Stomach (tissue), 9 donors: ENCODE measurements around the gene ELMO1. TPM values are rescaled to one million over a fixed set of nuclear protein-coding genes. Genes with fewer than 3 reads are reported as not detected.

Experiments
- DNase-seq, 2 donors: peaks; one replicate each; pipeline versions ENCODE4 v3.0.0 to v3.0.0-alpha.2; 2013 to 2019
- H3K27ac ChIP-seq, 5 donors: fragments of 200-600 bp in 4 of 5; sonication (generic) in 4 of 5; one replicate each; pipeline ENCODE4 v1.5.1; 2013 to 2019; ENCODE audit warnings: mild to moderate bottlenecking in 1 of 5, moderate library complexity in 1 of 5
- H3K27me3 ChIP-seq, 3 donors: fragments of 200-600 bp; sonication (generic); one replicate each; pipeline ENCODE4 v1.5.1; 2017 to 2019; ENCODE audit warnings: mixed run types in 1 of 3
- H3K36me3 ChIP-seq, 4 donors: fragments of 200-600 bp; sonication (generic); 1 replicate in 3 of 4; 2 replicates in 1 of 4; pipeline ENCODE4 v1.5.1; 2016 to 2019
- H3K4me1 ChIP-seq, 4 donors: fragments of 200-600 bp; sonication (generic); one replicate each; pipeline ENCODE4 v1.5.1; 2016 to 2019
- H3K4me3 ChIP-seq, 4 donors: fragments of 200-600 bp; sonication (generic) in 3 of 4; one replicate each; pipeline ENCODE4 v1.5.1; 2016 to 2019; ENCODE audit warnings: mild to moderate bottlenecking in 1 of 4
- H3K9me3 ChIP-seq, 4 donors: fragments of 200-600 bp; sonication (generic); one replicate each; pipeline ENCODE4 v1.5.1; 2016 to 2019
- CTCF ChIP-seq, 7 experiments: fragments of 450-650 bp in 4 of 7; fragments of 200-600 bp in 3 of 7; sonication (generic) in 3 of 7; IDR thresholded peaks; one replicate each; pipeline ENCODE4 v1.5.1; 2016 to 2019; ENCODE audit warnings: antibody characterized with exemption in 7 of 7, control low read depth in 2 of 7, mild to moderate bottlenecking in 1 of 7
- EP300 ChIP-seq: sonication (generic); formaldehyde crosslinking; IDR thresholded peaks from one replicate; pipeline ENCODE4 v1.6.1; 2017; ENCODE audit warnings: antibody characterized with exemption
- POLR2A ChIP-seq, 4 donors: fragments of 450-650 bp; IDR thresholded peaks; one replicate each; pipeline ENCODE4 v1.6.1; 2016; ENCODE audit warnings: antibody characterized with exemption in 4 of 4, control low read depth in 2 of 4, mild to moderate bottlenecking in 1 of 4, moderate library complexity in 1 of 4
- POLR2AphosphoS5 ChIP-seq, 3 donors: sonication (generic); formaldehyde crosslinking; IDR thresholded peaks; one replicate each; pipeline ENCODE4 v1.6.1; 2016; ENCODE audit warnings: antibody characterized with exemption in 3 of 3
- WGBS, 5 donors: extraction: QIAGEN DNeasy Blood & Tissue Kit in 3 of 5; methylation state at CpG; one replicate each; pipeline versions ENCODE4 v1.1.5 to v1.1.7; 2013 to 2018; 5-methylcytosine and 5-hydroxymethylcytosine counted together
- intact Hi-C: fragments of 100-400 bp; cut with DNase I; formaldehyde crosslinking; loops from one replicate; pipeline ENCODE4 v1.15.1; 2023; ENCODE audit warnings: low total_unique reads
- polyA plus RNA-seq, 3 donors: library from polyadenylated mRNA; stranded (reverse); fragments of 200-250 nt; gene quantifications; one replicate each; pipeline ENCODE4 v1.2.3, GENCODE V29; 2013
- total RNA-seq, 5 donors: library from RNA; depleted of rRNA; stranded (reverse); fragments of >200 nt; gene quantifications; one replicate each; pipeline versions ENCODE4 v1.1.0 to v1.2.3, GENCODE V29; 2014 to 2016
- donor health status: healthy with polysubstance abuse.
- donor health status: Bipolar disorder and iron deficiency.
- donor health status: healthy.

Gene ELMO1
- total and polyA plus RNA-seq, 8 donors = 4.1 to 117 (median 44.8) TPM

GRCh38 chr7:37083311-37084096 lies 365.2 kb downstream of the ELMO1 start:
- peak in 1 of 2 donors; percentile 60 for DNase-seq
- WGBS, 5 donors = 65 to 85% (median 75%) methylated on average over 5 of the region's 5 CpGs

DNA sequence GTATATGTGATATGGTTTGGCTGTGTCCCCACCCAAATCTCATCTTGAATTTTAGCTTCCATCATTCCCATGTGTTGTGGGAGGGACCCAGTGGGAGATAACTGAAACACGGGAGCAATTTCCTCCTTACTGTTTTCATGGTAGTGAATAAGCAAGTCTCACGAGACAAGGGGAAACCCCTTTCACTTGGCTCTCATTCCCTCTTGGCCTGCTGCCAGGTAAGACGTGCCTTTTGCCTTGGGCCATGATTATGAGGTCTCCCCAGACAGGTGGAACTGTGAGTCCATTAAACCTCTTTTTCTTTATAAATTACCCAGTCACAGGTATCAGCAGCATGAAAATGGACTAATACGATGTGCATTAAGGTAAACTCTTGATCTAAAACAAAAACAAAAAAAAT lies 367.2 kb downstream of the ELMO1 start:
- 25 to 27% (median 25%) methylated on average over 4 of the region's 4 CpGs for WGBS, 5 donors
- peak; percentile 50 to 52 for DNase-seq
- TF ChIP-seq EP300 (no peak), POLR2AphosphoS5 (IDR thresholded peaks at IDR 0.05) (no peak), CTCF (IDR thresholded peaks at IDR 0.05) (no peak), POLR2A (IDR thresholded peaks at IDR 0.05) (no peak)
- Histone ChIP-seq H3K36me3 (no peaks in the 10 kb centered on the region), H3K27me3 (no peaks in the 10 kb centered on the region), H3K27ac (no peak overlapping the region), H3K4me1 (peaks cover 0 to 14% (median 3%) of the 10 kb centered on the region in 4 donors), H3K9me3 (no peaks in the 10 kb centered on the region), H3K4me3 (no peak overlapping the region)
- intact Hi-C loops = no loop called here

More at GRCh38 chr7:37083311-37084096, 365.2 kb downstream of the ELMO1 start:
- peaks cover 0 to 14% (median 3%) of the 10 kb centered on the region in 4 donors for H3K4me1 ChIP-seq
- no peak overlapping the region for H3K4me3 ChIP-seq
- peak overlapping the region in 4 of 5 donors; percentile 38 to 77 (median 61) for H3K27ac ChIP-seq
- H3K36me3 ChIP-seq = no peaks in the 10 kb centered on the region
- no peaks in the 10 kb centered on the region for H3K27me3 ChIP-seq
- intact Hi-C loops = no loop called here
- TF ChIP-seq EP300 = no peak
- no peak for TF ChIP-seq CTCF (IDR thresholded peaks at IDR 0.05)
- TF ChIP-seq POLR2A (IDR thresholded peaks at IDR 0.05) = no peak
- no peak for TF ChIP-seq POLR2AphosphoS5 (IDR thresholded peaks at IDR 0.05)
- no peaks in the 10 kb centered on the region for H3K9me3 ChIP-seq

DNA sequence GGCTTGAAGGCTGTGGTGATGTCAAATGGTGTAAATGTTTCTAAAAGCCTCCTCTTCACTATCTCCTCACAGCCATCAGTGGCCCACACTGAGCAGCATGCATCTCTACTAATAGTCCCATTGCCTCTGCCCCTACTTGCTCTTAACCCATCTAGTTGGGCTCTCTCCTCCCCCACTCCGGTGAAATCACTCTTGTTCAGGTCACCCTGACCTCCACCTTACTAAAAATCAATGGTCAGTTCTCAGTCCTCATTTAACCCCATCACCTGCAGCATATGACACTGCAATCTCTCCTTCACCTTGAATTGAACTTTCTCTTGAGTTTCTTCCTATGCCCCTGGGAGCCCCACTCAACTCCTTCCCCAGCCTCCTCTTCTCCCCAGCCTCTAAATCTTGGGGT lies 369.2 kb downstream of the ELMO1 start:
- Histone ChIP-seq H3K9me3 (no peaks in the 10 kb centered on the region), H3K27me3 (no peaks in the 10 kb centered on the region), H3K36me3 (no peaks in the 10 kb centered on the region), H3K4me3 (no peak overlapping the region), H3K4me1 (peaks cover 0 to 10% (median 3%) of the 10 kb centered on the region in 4 donors), H3K27ac (no peak overlapping the region)
- intact Hi-C loops = no loop called here
- no peak for TF ChIP-seq CTCF (IDR thresholded peaks at IDR 0.05)
- no peak for TF ChIP-seq EP300
- TF ChIP-seq POLR2AphosphoS5 (IDR thresholded peaks at IDR 0.05) = no peak
- TF ChIP-seq POLR2A (IDR thresholded peaks at IDR 0.05) = no peak
- DNase-seq = no peak
- 72 to 100% (median 78%) methylated on average over 1 of the region's 1 CpG for WGBS, 5 donors

GRCh38 chr7:37076668-37077067 lies 372.0 kb downstream of the ELMO1 start:
- TF ChIP-seq CTCF (IDR thresholded peaks at IDR 0.05) (no peak), POLR2AphosphoS5 (IDR thresholded peaks at IDR 0.05) (no peak), EP300 (no peak), POLR2A (IDR thresholded peaks at IDR 0.05) (no peak)
- intact Hi-C loops = no loop called here
- no peaks in the 10 kb centered on the region for H3K4me1 ChIP-seq
- H3K36me3 ChIP-seq = no peaks in the 10 kb centered on the region
- no peaks in the 10 kb centered on the region for H3K27me3 ChIP-seq
- H3K27ac ChIP-seq = no peak overlapping the region
- no peak for DNase-seq
- WGBS, 5 donors = 92 to 96% (median 93%) methylated on average over 5 of the region's 5 CpGs
- no peak overlapping the region for H3K4me3 ChIP-seq
- no peaks in the 10 kb centered on the region for H3K9me3 ChIP-seq
